Erythroblast (primary cell): ENCODE measurements around the gene EPHB3.

Experiments
- DNase-seq, 2 experiments: peaks; one replicate each; lab custom pipeline; 2025; lab: John Stamatoyannopoulos, UW
- GATA1 ChIP-seq: IDR thresholded peaks from 2 replicates; pipeline ENCODE4 v1.6.1; 2011; ENCODE audit warnings: low read depth, mild to moderate bottlenecking, control low read depth, low read length, moderate library complexity
- POLR2A ChIP-seq: IDR thresholded peaks from 2 replicates; pipeline ENCODE4 v1.6.1; 2011; ENCODE audit warnings: mild to moderate bottlenecking, low read length

Gene EPHB3

DNA sequence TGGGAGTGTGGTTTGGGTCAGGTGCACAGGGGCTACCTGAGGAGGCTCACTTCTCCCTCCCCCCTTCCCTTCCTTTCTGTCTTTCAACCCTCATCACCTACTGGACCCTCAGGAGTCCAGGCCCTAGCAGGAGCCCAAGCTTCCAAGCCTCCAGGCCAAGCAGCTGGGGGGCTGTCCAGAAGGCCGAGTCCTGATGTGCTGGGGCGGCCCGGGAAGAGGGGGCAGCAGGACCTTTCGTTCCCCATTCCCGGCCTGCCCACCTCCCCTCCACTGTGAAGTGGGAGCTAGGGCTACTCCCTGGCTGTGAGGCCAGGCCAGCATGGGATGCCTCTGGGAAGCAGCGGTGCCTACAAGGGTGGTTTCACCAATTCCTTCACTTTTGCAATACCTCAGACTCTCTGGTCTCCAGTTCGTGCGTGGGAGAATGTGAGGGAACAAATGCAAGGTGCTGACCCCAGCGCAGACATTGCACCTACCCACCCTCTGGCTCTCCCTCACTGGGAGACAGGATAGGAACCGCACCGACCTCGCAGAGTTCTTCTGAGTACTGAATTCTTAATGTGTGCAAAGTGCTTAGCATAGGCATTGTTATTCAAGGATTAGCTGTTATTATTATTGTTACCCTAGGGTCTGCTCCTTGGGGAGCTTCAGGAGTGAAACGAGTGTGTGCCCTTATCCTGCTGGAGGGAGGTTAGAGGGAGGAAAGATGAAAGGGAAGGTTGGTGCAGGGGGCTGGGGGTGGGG lies 2.5 kb downstream of the EPHB3 start:
- no peak for DNase-seq
- TF ChIP-seq POLR2A, result no peak
- no peak for TF ChIP-seq GATA1

DNA sequence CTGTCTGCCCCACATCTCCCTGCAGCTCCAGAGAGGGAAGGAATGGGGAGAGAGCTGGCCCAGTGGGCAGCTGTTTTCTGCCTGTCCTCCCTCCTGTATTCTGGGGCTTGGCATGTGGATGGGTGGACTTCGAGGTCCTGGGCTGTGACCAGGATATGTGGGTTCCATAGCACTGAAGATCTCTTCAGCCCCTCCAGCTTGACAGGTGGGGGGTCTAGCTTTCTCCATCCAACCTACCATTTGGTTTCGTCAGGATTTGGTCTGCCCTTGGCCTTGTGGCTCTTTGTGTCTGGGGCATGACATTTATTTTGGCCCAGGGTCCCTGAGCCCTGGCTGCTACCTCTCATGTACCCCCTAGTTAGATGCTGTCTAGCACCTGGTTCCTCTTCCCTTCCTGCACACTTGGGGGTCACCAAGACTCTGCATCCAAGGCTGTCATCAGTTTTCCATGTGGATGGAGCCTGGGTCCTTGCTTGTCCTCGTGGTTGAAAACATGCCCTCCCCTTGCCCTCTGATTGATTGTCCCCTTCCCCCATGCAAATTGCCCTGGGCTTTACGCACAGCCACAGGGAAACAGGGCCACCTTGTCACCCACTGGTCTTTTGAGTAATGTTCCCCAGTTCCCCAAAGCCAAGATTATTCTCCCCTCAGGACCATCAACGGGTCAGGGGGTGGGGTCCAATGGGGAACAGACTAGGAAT lies 3.2 kb downstream of the EPHB3 start:
- TF ChIP-seq POLR2A (no peak), GATA1 (no peak)
- no peak for DNase-seq

DNA sequence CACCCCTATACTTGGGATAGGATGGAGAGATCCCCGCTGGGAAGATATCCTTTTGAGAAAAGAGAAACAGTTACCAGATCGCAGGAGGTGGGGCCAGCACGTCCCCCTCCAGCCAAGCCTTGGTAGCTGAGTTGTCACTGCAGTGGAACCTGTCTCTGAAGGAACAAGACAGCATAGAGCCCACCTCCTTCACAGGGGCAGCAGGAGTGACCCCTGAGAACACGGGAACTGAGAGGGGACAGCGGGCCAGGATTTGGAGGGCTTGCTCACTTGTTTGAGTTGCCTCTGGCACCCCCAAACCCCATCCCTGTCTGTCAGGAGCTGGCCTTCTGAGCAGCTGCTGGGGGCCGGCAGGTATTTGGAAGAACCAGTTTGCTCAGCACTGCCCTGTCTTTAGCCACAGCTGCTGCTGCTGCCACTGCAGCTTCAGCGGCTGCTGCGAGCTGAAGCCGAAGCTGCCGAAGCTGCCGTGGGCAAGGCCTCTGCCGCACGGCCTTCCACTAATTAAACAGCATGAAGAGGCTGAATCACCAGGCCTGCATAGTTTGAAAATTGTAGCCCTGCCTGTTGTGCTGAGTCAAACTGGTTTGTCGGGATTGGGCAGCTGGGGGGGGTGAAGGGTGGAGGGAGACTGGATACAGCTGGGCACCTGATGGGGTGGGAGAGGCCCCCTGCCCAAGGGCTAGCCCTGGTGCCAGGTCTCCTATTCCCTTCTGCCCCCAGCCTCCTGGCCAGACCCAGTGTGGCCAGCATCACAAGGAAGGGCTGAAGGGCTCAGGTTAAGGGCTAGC lies 4.0 kb downstream of the EPHB3 start:
- TF ChIP-seq POLR2A, result no peak
- DNase-seq, result no peak

DNA sequence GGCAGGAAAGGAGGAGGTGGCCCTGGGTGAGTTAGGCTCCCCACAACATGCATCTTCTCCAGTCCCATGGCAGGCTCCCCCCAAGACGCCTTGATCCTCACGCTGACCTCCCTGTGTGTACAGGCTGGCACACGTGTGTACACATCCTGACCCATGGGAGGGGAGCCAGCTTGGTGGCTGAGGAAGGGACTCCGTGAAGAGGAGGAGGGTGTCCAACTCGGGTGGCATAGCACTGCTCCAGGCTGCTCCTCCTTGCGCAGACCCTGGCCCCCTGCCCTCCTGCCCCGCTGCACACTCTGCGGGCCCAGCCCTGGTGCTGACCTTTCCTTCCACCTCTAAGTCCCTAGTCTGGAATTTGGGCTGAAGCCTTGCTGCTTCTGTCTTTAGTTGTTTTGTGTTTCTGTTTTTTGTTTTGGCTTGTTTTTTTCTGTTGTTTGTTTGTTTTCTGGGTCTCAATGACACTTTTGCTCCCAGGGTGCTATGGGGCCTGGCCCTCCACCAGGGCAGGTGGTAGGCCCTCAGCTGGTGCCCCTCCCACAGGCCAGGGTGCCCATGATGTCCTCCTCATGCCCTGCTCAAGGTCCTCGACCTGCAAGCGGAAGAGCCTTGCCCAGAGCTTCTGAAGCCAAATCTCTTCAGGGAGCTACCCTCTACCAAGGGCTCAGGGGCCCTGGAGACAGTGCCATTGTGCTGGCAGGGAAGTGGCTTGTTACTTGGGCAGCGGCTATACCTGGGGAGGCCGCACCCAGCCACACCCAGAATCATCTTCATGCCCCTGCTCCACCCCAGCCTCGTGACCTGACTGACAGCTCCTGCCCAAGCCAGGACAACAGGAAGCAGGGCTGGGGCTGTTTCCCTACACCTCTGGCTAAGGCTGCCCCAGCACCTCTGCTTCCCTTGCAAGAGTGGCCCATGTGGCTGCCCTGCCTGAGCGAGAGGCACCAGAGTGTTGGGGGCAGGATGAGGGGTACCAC lies 5.1 kb downstream of the EPHB3 start:
- no peak for TF ChIP-seq GATA1
- no peak for TF ChIP-seq POLR2A
- DNase-seq, result no peak

DNA sequence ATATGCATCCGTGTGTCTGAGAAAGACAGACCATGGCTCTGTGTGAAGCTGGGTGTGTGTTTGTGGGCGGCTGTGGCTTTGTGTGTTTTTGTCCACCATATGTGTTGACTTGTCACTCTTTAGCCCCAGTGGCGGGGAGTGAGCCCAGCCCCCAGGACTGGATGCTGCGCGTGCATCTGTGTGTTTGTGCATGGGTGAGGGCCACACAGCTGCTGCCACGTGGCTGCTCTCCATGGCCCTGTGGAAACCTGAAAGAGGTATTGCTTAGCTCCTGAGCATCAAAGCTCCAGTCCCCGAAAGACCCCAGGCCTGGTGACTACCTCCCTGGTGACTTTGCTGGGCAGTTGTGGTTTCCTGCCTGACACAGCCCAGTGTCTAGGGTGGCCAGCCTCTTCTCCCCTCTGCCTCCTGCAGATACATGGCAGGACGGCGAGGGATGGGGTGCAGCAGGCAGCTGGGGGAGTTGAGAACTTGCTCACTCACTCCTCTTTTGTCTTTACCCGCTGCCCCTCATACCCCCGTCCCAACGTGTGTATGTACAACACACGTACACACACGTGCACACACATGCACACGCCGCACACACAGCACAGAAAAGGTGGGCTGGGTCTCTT lies 6.5 kb downstream of the EPHB3 start:
- DNase-seq, result no peak
- TF ChIP-seq GATA1, result no peak
- TF ChIP-seq POLR2A, result no peak

DNA sequence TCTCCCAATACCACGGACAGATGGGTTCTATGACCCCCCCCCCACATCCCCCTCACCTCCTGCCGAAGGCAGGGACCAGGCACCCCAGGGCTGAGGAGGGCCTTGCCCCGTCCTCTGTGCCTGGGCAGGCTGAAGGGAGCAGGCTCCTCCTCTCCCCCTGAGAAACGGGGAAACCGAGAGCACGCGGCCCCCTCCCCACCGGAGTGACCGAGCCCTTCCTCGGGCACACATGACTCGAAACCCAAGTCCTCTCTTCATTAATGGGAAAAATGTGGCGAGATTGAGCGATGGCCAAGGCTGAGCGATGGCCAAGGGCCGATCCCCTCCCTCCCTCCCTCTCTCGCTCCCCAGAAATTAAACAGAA lies 7.0 kb downstream of the EPHB3 start:
- no peak for TF ChIP-seq GATA1
- TF ChIP-seq POLR2A, result no peak
- DNase-seq, result no peak

DNA sequence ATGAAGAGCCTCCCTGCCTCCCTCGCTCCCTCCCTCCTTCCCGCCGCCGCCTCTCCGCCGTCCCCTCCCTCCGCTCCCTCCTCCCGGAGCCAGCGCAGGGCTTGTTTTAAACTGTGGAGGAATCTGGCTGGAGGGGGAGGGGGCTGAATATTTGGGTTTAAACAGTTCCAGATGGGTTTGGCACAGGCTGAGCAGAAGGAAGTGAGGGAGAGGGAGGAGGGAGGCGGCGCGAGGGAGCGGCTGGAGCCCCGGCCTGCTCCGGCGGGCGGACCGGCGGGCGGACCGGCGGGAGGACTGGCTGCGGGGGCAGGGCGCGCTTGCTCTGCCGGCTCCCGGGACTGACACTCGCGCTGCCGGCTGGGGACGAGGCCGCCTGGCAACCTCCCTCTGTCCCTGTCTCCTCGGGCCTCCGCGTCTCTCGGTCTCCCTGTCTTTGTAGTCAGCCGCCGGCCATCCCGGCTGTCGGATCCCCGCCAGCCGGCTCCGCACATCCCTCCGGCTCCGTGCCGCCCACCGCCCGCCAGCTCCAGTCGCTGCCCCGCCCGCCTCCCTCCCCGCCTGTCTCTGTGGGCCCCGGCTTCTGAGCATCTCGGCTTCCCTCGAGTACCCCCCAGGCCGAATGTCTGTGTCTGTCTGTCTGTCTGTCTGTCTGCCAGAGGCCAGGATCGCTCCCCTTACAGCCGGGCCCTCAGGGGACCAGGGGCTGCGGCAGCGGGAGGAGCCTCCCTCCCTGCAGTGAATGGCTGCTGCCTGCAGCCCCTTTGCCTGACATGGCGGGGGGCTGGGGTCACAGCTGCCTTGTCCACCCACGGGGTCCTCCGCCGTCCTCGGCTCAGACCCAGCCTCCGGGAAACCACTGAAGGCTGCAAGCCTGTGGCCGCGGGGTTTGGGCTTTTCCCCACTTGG lies 7.6 kb downstream of the EPHB3 start:
- DNase-seq, result no peak
- TF ChIP-seq GATA1, result no peak
- TF ChIP-seq POLR2A, result no peak

DNA sequence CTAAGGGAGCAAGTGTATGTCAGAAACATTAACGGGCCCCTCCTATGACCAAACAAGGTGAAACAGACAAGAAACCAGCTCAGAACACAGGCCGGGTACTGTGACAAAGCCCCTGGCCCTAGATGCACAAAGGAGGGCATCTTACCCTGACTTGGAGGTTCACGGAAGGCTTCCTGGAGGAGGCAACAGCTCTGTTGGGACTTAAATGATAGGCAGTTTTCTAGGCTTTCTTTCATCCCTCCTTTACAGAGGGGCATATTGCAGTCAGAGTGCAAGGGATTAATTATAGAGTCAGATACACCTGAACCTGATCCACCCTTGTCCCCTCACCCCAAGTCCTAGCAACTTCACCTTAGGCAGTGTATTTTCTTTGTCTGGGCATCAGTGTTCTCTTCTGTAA lies 8.4 kb downstream of the EPHB3 start:
- no peak for DNase-seq
- TF ChIP-seq GATA1, result no peak
- no peak for TF ChIP-seq POLR2A

DNA sequence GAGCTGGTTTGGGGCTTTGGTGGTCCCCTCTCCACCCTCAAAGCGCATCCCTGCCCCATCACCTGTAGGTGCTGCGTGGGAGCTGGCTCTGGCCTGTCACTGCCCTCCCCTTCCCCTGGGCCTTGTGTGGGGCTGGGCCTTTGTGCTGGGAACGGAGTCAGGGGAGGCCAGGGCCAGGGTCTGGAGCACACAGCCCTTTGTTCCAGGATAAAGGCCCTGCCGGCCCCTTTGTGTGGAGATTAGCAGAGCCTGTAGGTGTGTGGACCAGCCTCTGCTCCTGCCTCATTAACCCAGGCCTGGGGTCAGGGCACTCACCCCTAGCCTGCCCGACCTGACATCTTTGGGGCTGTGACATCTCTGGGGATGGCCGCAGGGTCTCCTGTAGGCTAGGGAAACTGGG lies 8.9 kb downstream of the EPHB3 start:
- no peak for DNase-seq
- no peak for TF ChIP-seq POLR2A
- no peak for TF ChIP-seq GATA1

DNA sequence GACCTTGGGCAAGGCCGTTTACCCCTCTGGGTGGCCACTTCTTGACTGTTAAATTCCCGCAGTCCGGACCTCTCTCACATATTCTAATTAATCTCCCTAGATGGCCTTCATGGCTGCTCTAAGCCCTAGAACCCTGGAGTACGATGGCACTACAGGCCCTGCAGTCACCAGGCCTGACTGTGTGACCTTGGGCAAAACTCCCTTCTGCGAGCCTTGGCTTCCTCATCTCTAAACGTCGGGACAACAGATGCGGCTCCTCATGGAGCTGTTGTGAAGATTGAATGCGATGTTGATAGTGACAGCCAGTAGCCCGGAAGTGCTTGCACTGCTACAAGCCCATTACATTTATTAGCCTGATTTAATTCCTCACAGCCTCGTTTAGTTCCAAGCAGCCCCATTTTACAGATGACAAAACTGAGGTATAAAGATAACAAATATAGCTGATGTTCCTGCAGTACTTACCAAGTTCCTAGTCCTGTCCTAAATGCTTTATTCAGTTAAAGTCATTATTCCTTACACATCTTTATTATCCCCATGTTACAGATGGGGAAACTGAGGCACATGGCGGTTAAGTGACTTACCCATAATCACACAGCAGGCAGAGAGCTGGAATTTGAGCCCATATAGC lies 10.3 kb downstream of the EPHB3 start:
- DNase-seq, result no peak
- TF ChIP-seq POLR2A (no peak), GATA1 (no peak)

DNA sequence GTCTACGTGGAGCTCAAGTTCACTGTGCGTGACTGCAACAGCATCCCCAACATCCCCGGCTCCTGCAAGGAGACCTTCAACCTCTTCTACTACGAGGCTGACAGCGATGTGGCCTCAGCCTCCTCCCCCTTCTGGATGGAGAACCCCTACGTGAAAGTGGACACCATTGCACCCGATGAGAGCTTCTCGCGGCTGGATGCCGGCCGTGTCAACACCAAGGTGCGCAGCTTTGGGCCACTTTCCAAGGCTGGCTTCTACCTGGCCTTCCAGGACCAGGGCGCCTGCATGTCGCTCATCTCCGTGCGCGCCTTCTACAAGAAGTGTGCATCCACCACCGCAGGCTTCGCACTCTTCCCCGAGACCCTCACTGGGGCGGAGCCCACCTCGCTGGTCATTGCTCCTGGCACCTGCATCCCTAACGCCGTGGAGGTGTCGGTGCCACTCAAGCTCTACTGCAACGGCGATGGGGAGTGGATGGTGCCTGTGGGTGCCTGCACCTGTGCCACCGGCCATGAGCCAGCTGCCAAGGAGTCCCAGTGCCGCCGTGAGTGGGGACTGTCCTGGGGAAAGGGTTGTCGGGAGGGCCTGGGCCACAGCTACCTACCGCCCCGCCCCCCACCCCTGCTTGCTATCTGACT lies 11.2 kb downstream of the EPHB3 start:
- no peak for DNase-seq
- no peak for TF ChIP-seq POLR2A
- TF ChIP-seq GATA1, result no peak
